HG03432 (cell line): ENCODE measurements around the gene SLX4.
"Not testable (repeated sequence)": the region's sequence is repeated elsewhere in the genome, so short reads cannot be mapped to it uniquely, and the experiment has no call there.

ENCODE experiments used
- ATAC-seq: cut with Tn5 transposase; IDR thresholded peaks from one replicate; pipeline ENCODE4 v1.9.1; 2021; ENCODE audit warnings: mild to moderate bottlenecking, moderate library complexity; ENCODE audit not compliant: unreplicated experiment

The SLX4 gene

DNA sequence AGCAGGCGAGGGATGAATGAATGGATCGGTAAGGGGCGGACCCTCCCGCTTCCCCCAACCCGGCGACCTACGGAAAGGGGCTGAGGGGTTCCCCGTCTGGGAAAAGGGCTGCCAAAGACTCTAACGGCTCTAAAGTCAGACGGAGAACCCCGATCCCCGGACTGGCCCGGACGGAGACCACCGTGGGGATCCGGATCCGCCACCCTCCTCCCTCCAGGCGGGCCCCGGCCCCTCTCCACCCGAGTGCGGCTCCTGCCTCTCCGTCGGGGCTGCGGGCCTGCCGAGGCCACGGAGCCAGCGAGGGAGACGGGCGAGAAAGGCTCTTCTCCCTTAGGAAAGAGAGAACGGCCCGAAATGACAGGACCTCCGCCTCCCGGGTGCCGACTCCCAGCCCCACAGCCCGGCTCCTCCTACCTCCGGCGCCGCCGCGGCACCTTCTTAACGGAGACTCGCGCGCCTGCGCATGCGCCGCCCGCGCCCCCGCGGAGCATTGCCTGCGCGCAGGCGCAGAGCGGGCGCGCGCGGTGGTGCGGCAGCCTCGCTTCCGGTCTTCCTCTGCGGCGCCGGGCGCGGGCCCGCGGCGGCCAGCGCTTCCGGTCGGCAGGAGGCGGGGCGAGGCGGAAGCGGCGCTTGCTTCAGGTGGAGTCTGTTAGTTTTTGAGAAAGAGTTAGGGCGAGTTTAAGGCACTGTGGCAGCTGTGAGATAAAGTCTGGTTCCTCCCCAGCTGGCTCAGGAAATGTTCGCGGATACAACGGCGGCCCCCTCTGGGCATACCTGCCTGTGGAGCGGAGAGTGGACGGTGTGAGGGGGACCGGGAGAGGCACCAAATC is at the start of gene SLX4:
Gene SLX4 (minus strand): TSS at position 461 of the 830 bp plus-strand sequence. CDS start 2,642 bp downstream, outside the sequence.
- peak; percentile 85 for ATAC-seq

DNA sequence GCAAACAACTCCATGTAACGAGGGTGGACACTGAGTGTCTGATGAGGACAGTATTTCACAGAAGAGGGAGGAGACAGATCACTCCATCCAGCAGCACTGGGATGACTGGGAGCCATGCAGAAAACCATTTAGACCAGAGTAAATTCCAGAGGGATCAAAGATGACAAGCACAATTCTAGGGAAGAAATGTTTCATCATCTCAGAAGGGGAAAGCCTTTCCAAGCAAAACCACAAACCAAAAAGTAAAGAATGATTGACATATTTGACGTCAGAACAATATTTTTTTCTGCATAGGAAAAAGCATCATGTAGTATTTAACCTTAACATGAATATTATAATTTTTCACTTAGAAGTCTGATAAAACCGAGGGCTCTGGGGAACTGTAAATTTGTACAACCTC is 47.8 kb upstream of the SLX4 start:
- ATAC-seq, result no peak

DNA sequence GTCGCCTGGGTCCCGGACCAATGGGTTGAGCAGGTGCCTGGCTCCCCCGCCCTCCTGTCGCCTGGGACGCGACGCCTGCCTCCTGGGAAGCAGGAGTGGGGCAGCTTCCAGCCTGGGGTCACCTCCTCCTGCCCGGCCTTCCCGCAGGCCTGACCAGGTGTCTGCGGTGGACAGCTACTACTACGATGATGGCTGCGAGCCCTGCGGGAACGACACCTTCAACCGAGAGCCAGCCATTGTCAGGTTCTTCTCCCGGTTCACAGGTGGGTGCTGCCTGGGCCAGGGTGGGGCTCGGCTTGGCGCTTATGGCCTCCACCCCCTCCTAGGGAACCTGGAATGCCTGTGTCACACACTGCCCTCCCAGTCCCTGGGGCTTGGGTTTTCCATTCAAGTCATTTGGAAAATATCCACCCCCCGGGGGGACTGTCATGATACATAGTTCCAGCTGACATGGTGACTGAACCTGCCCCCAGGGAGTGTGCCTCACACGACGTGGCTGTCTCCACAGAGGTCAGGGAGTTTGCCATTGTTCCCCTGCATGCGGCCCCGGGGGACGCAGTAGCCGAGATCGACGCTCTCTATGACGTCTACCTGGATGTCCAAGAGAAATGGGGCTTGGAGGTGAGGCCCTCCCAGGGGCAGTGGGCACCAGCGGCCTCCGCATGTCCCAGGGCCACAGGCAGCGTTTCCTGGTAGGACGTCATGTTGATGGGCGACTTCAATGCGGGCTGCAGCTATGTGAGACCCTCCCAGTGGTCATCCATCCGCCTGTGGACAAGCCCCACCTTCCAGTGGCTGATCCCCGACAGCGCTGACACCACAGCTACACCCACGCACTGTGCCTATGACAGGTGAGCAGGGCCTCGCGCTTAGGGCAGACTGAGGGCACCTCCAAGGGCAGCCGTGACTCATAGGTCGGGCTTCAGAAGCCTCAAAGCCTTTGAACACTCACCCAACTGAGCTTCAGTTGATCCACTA is 45.4 kb upstream of the SLX4 start:
- no peak for ATAC-seq

DNA sequence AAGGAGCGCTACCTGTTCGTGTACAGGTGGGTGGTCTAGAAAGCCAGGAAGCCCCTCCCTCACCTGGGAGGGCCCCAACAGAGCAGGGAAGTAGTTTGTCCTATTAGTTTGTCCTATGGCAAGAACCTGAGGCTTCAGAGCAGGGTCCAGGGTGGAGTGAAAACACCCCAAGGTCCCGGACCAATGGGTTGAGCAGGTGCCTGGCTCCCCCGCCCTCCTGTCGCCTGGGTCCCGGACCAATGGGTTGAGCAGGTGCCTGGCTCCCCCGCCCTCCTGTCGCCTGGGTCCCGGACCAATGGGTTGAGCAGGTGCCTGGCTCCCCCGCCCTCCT is 44.7 kb upstream of the SLX4 start:
- ATAC-seq, result not testable (repeated sequence)

GRCh38 chr16:3655396-3656159 is 44.2 kb upstream of the SLX4 start:
- ATAC-seq, result no peak

GRCh38 chr16:3655030-3655395 is 43.6 kb upstream of the SLX4 start:
- ATAC-seq, result no peak

- ATAC-seq, result no peak
These were observed 43.0 kb upstream of the SLX4 start, which contains the start of gene DNASE1 for GRCh38 chr16:3654249-3654991. Gene DNASE1, plus strand, starts transcription at chr16:3654691. Its CDS starts 683 bp downstream, at chr16:3655374.

- ATAC-seq, result no peak
These were observed 41.2 kb upstream of the SLX4 start for GRCh38 chr16:3652373-3653195.

- no peak for ATAC-seq
These were observed 40.3 kb upstream of the SLX4 start for GRCh38 chr16:3651461-3652372.

DNA sequence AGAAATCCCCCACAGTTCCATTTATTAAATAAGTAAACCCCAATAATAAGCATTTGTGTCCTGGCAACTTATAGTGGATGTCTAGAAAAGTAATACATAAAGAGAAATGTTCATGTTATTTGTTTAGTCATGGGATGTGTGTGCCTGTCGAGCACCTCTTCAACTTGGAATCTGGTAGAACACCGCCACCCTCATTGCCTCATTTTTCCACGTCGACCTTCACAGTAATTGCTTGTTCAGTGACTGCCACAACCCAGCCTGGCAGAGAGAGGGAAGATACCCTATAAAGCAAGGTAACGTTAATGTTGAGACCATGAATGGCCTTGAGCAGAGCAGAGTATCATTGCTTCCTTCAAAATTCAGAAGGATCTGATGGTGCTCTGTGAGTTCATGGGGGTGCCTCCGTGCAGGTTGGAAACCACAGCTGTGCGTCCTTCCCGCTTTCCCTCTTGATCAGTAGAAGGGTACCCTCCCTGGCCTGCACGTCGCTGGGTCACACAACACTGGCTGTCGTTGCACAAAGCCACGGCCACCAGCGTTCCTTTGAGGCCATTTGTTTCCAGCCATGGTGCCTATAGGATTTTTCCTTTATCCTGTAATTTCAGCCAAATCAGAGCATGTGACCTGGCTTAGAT is 39.3 kb upstream of the SLX4 start:
- no peak for ATAC-seq

- no peak for ATAC-seq
These were observed 35.0 kb upstream of the SLX4 start for GRCh38 chr16:3646348-3646920.

DNA sequence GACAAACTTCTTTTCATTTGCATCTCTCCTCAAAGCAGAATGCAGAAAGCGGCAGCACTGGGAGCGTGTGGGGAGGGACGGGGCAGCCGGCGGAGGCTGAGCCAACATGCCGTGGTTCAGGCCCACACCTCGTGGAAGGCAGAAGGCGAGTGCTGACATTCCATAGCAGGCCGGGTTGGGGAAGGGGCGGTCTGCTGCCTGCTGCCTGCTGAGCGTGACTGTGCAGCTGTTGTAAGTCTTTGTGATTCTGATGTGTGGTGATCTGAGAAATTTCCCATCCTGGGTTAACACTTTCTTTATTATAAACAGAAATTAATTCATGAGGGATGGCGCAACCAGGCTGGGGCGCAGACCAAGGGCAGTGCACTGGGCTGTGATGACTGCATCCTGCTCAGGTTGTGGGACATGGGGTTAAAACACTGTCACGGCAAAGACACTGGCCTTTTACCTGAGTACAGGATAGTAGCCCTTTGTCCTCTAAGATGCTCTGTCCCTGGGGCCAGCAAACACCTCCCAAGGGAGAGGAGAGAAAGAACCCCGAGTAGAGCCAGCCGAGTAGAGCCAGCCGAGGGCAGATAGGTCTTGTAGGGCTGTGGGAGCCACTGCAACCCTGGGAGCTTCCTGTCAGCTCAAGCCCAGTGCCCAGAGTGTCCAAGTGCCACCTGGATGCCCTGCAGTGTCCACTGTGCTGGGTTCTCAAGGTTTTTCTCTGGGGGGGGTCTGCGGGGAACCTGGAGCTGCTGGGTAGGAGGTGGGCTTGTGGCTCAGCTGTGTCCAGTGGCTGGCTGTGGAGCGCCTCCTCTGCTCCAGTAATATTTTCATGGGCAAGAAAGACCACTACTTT is 34.3 kb upstream of the SLX4 start:
- no peak for ATAC-seq

DNA sequence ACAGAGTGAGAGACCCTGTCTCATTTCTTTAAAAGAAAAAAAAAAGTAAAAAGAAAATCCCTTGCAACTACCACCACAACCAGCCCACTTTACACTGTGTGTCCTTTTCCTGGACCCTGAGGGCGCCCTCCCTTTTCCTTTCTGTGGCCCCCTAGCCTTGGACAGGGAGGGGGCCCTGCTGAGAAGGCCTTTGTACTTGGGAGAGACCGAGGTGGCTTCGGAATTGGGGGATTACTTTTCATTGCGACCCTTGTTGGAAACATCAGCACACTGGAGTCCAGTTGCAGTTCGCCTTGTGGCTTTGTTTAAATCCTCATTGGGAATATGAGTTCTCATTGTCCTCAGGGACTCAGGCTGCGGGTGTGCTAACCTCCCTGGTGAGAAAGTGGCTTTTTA is 33.7 kb upstream of the SLX4 start:
- ATAC-seq, result no peak

DNA sequence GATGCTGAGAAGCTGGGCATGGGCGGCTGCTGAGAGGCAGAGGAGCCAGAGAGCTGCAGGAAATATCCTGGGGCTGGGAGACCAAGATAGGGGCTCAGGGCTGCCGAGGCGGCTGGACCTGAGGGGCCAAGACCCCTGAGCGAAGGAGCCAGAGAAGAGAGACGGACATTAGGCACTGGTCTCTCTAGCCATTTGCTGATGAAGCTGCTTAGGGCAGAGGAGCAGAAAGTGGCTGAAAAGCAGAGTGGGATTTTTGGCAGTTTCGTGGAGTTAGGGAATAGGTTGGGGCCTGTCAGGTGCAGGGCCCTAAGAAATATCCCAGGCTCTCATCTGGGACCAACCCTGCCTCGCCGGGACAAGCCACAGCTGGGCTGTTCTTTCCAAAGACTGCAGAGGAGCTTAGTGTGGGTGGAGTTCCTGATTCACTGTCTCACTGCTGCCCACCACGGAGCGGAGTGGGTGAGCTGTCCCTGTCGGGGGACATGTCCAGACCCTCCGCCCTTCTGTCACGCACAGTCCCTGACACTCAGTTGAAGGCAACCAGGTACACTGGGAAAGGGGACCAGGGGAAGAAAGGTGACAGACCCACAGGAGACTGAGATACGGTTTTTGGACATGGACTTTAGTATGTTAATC is 31.8 kb upstream of the SLX4 start:
- ATAC-seq, result no peak

GRCh38 chr16:3642397-3643094 is 31.1 kb upstream of the SLX4 start:
- no peak for ATAC-seq
